Neutrophil (primary cell): ENCODE data around the gene TBXAS1.

Experiments used
- H3K27ac ChIP-seq: fragments of 200-600 bp; sonication (generic); 2 replicates; pipeline ENCODE4 v1.5.1; 2016; ENCODE audit warnings: mild to moderate bottlenecking, moderate library complexity
- H3K27me3 ChIP-seq: fragments of 200-600 bp; sonication (generic); 2 replicates; pipeline ENCODE4 v1.6.0; 2016; ENCODE audit warnings: mild to moderate bottlenecking
- H3K36me3 ChIP-seq: fragments of 200-600 bp; sonication (generic); 2 replicates; pipeline ENCODE4 v1.5.1; 2017
- H3K4me1 ChIP-seq, 2 experiments: fragments of 200-600 bp in 1 of 2; sonication (generic) in 1 of 2; 1 replicate in 1 of 2; 2 replicates in 1 of 2; pipeline versions ENCODE4 v1.5.1 to v1.6.1; 2013 to 2016; ENCODE audit warnings: low read depth in 1 of 2, low read length in 1 of 2, mild to moderate bottlenecking in 1 of 2, moderate library complexity in 1 of 2; ENCODE audit not compliant: control insufficient read depth in 1 of 2, insufficient read depth in 1 of 2
- H3K4me3 ChIP-seq, 2 experiments: fragments of 200-600 bp in 1 of 2; sonication (generic) in 1 of 2; 1 replicate in 1 of 2; 2 replicates in 1 of 2; pipeline ENCODE4 v1.5.1; 2013 to 2016; ENCODE audit warnings: low read depth in 1 of 2, low read length in 1 of 2, mild to moderate bottlenecking in 1 of 2, moderate library complexity in 1 of 2
- H3K9me3 ChIP-seq: fragments of 200-600 bp; sonication (generic); 2 replicates; pipeline ENCODE4 v1.5.1; 2016
- CTCF ChIP-seq: fragments of 200-600 bp; sonication (generic); IDR thresholded peaks from 2 replicates; pipeline ENCODE4 v1.5.1; 2016; ENCODE audit warnings: antibody characterized with exemption

The TBXAS1 gene

GRCh38 chr7:139976838-139977656 lies 148.0 kb downstream of the TBXAS1 start:
- no peak overlapping the region for H3K4me3 ChIP-seq
- H3K9me3 ChIP-seq, result no peaks in the 10 kb centered on the region
- no peak overlapping the region for H3K27ac ChIP-seq
- no peak for TF ChIP-seq CTCF
- no peaks in the 10 kb centered on the region for H3K27me3 ChIP-seq
- no peaks in the 10 kb centered on the region for H3K4me1 ChIP-seq
- peaks cover 70% of the 10 kb centered on the region for H3K36me3 ChIP-seq

- Histone ChIP-seq H3K9me3 (no peaks in the 10 kb centered on the region), H3K4me3 (no peak overlapping the region), H3K27ac (no peak overlapping the region), H3K27me3 (no peaks in the 10 kb centered on the region), H3K4me1 (no peaks in the 10 kb centered on the region), H3K36me3 (peaks cover 52% of the 10 kb centered on the region)
- TF ChIP-seq CTCF, result no peak
Observed at GRCh38 chr7:139981511-139981895, 152.4 kb downstream of the TBXAS1 start.

GRCh38 chr7:139982927-139983920 lies 154.2 kb downstream of the TBXAS1 start:
- no peaks in the 10 kb centered on the region for H3K27me3 ChIP-seq
- no peaks in the 10 kb centered on the region for H3K9me3 ChIP-seq
- H3K36me3 ChIP-seq, result peaks cover 48% of the 10 kb centered on the region
- H3K4me3 ChIP-seq, result no peak overlapping the region
- no peaks in the 10 kb centered on the region for H3K4me1 ChIP-seq
- TF ChIP-seq CTCF, result no peak
- H3K27ac ChIP-seq, result no peak overlapping the region

GRCh38 chr7:139984642-139985539 lies 155.8 kb downstream of the TBXAS1 start:
- TF ChIP-seq CTCF, result no peak
- Histone ChIP-seq H3K27me3 (no peaks in the 10 kb centered on the region), H3K4me1 (no peaks in the 10 kb centered on the region), H3K4me3 (no peak overlapping the region), H3K36me3 (peaks cover 64% of the 10 kb centered on the region), H3K27ac (no peak overlapping the region), H3K9me3 (no peaks in the 10 kb centered on the region)

GRCh38 chr7:139985811-139986210 lies 156.7 kb downstream of the TBXAS1 start:
- no peak for TF ChIP-seq CTCF
- Histone ChIP-seq H3K9me3 (no peaks in the 10 kb centered on the region), H3K36me3 (peaks cover 69% of the 10 kb centered on the region), H3K4me3 (no peak overlapping the region), H3K27me3 (no peaks in the 10 kb centered on the region), H3K4me1 (no peaks in the 10 kb centered on the region), H3K27ac (no peak overlapping the region)
